ENCODE results near the gene GNAI1.
A peak's percentile ranks its signal among the peaks of the same experiment; 100 is the strongest.

GNAI1 gene

GRCh38 chr7:80133361-80134114, 1.1 kb upstream of the GNAI1 start:
- no peak overlapping the region for H3K9ac ChIP-seq (ENCODE audit: low read length)
- no peaks in the 10 kb centered on the region for H3K27me3 ChIP-seq (replicated peaks; ENCODE audit: control insufficient read depth, insufficient read depth, low read length)
- DNase-seq (ENCODE audit: low read depth) = peak; percentile 46
- H3K4me3 ChIP-seq (ENCODE audit: low read length) = peak overlapping the region; percentile 84
- H3K4me1 ChIP-seq (ENCODE audit: control insufficient read depth, insufficient read depth, low read length) = peaks cover 18% of the 10 kb centered on the region
- H3K9me3 ChIP-seq (ENCODE audit: control insufficient read depth, low read length) = no peaks in the 10 kb centered on the region
- no peaks in the 10 kb centered on the region for H3K36me3 ChIP-seq (ENCODE audit: control insufficient read depth, insufficient read depth, low read length, severe bottlenecking)

DNA sequence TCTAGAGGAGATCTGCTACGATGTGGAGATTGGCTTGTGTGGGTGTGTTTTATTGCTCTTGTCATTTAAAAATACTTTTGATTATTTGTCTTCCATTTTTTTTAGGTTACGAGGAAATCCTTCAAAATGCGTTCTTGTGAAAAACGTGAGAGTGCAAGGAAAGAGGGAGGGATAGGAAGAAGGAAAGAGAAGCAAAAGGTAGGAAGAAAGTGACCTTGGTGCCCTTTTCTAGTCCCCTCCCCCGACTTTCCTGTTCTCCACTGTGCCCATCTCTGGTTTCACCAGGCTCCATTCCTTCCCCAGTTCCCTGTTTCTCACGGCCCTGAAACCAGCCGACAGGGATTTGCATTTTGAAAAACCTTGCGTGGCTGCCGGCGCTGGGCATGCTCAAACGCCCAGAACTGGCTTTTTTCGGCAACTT, 506 bp upstream of the GNAI1 start:
- Histone ChIP-seq H3K9ac (ENCODE audit: low read length) (peak overlapping the region; percentile 82), H3K4me3 (ENCODE audit: low read length) (peak overlapping the region; percentile 84)
- DNase-seq (ENCODE audit: low read depth) = no peak

DNA sequence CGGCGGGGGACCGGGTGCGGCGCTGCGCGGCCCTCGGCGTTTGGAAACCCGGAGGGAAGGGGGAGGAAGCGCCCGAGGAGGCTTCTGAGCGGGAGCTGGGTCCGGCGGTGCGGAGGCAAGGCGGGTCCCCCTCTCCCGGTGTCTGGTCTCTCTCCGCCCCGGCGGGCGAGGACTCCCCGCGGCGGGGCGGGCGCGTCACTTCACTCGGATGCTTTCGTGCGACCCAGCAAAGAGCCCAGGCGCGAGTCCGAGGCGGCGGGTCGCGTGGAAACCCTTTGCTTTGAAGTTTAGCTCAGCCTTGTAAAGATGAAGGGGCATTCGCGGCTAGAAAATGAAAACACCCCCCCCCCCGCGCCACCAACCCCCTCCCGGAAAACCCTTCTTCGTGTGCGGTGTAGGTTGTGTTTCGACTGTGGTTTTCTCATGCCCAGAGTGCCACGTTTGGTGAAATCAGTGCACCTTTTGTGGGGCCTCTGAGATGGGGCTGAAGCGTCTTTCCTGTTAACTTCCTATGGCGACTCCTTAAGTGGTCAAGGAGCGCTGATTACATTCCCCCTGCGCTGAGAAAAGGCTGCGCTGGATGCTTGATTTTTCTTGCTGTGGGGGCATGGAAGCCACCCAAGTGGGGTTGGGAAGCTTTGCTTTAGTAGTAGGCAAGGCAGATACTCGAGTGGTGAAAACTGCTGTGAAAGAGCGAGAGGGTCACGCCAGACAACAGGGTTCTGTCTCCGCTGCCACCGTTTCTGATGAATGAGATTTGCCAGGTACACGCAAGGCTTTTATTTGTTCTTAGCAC, 876 bp downstream of the GNAI1 start:
- peak overlapping the region; percentile 96 for H3K9ac ChIP-seq (ENCODE audit: low read length)
- H3K27me3 ChIP-seq (replicated peaks; ENCODE audit: control insufficient read depth, insufficient read depth, low read length) = no peaks in the 10 kb centered on the region
- peak; percentile 71 for DNase-seq (ENCODE audit: low read depth)
- peaks cover 30% of the 10 kb centered on the region for H3K4me1 ChIP-seq (ENCODE audit: control insufficient read depth, insufficient read depth, low read length)
- H3K4me3 ChIP-seq (ENCODE audit: low read length) = peak overlapping the region; percentile 84
- H3K9me3 ChIP-seq (ENCODE audit: control insufficient read depth, low read length) = no peaks in the 10 kb centered on the region
- H3K36me3 ChIP-seq (ENCODE audit: control insufficient read depth, insufficient read depth, low read length, severe bottlenecking) = no peaks in the 10 kb centered on the region

More for the DNA sequence above, 506 bp upstream of the GNAI1 start:
- H3K4me1 ChIP-seq (ENCODE audit: control insufficient read depth, insufficient read depth, low read length) = peaks cover 24% of the 10 kb centered on the region
- no peaks in the 10 kb centered on the region for H3K9me3 ChIP-seq (ENCODE audit: control insufficient read depth, low read length)
- H3K36me3 ChIP-seq (ENCODE audit: control insufficient read depth, insufficient read depth, low read length, severe bottlenecking) = no peaks in the 10 kb centered on the region
- no peaks in the 10 kb centered on the region for H3K27me3 ChIP-seq (replicated peaks; ENCODE audit: control insufficient read depth, insufficient read depth, low read length)

DNA sequence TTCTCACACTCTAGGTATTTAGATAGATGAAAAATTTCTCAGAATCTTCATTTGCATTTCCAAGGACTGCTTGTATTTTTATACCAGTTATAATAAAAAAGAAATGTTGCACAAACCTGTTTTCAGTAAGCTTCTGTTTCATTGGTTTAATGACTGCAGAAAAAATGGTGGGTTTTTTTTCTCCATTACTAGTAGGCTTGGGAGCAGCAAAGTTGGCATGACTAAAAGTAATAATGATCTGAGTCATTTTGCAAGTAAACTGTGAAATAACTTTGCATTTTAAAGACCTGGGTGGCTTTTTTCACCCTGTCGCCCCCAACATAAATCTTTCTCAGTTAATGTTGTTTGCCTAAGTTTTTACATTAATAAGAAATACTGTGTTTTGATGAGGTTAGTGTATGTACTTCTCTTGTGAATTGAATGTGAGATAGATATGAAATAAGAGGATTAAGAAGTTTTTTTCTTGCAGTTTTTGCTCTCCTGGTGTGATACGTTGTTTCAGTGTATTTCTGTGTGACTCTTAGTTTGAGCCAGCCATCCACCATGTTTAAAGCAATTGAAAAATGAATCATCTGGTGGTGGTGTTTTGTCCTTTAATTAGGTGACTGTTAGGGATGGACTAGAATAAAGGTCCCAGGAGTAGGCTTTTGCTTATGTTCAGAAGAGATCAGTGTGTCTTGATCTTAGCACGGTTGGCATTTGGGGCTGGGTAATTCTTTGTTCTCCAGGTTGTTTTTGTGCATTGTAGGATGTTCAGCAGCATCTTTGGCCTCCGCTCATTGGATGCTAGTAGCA, 1.8 kb downstream of the GNAI1 start:
- Histone ChIP-seq H3K9ac (ENCODE audit: low read length) (peak overlapping the region; percentile 96), H3K36me3 (ENCODE audit: control insufficient read depth, insufficient read depth, low read length, severe bottlenecking) (no peaks in the 10 kb centered on the region), H3K27me3 (replicated peaks; ENCODE audit: control insufficient read depth, insufficient read depth, low read length) (no peaks in the 10 kb centered on the region), H3K9me3 (ENCODE audit: control insufficient read depth, low read length) (no peaks in the 10 kb centered on the region), H3K4me1 (ENCODE audit: control insufficient read depth, insufficient read depth, low read length) (peaks cover 34% of the 10 kb centered on the region), H3K4me3 (ENCODE audit: low read length) (peak overlapping the region; percentile 84)
- peak; percentile 62 for DNase-seq (ENCODE audit: low read depth)

DNA sequence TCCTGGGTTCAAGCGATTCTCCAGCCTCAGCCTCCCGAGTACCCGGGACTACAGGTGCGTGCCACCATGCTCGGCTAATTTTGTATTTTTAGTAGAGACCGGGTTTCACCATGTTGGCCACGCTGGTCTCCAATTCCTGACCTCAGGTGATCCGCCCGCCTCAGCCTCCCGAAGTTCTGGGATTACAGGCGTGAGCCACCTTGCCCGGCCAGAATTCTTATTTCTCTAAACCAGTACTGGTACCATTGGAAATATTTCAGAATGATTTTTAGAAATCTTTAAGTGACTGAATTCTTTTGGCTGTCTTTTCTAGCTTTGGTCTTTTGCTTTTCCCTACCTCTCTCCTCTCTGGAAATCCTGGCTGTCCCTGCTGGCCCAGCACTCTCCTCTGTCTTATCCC, 2.8 kb downstream of the GNAI1 start:
- Histone ChIP-seq H3K36me3 (ENCODE audit: control insufficient read depth, insufficient read depth, low read length, severe bottlenecking) (no peaks in the 10 kb centered on the region), H3K9me3 (ENCODE audit: control insufficient read depth, low read length) (no peaks in the 10 kb centered on the region), H3K4me1 (ENCODE audit: control insufficient read depth, insufficient read depth, low read length) (peaks cover 34% of the 10 kb centered on the region), H3K9ac (ENCODE audit: low read length) (no peak overlapping the region), H3K4me3 (ENCODE audit: low read length) (peak overlapping the region; percentile 38), H3K27me3 (replicated peaks; ENCODE audit: control insufficient read depth, insufficient read depth, low read length) (no peaks in the 10 kb centered on the region)
- no peak for DNase-seq (ENCODE audit: low read depth)

DNA sequence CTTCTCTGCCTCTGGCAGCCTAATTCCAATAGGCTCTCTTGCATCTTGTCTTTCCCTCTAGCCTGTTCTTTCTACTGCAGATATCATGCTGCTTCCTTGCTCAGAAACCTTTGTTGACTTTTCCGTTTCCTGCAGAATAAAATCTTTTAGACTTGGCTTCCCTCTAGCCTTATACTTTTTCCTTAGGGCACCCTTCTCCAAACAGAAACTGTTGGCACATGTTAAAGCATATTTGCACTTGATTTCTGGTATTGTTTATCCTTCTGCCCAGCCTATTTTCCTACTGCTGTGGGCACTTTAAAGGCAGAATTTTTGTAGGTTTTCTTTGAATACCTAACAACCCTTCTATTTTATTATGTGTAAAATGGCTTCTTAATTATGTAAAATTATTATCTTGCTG, 4.6 kb downstream of the GNAI1 start:
- H3K9ac ChIP-seq (ENCODE audit: low read length) = peak overlapping the region; percentile 27
- H3K27me3 ChIP-seq (replicated peaks; ENCODE audit: control insufficient read depth, insufficient read depth, low read length) = no peaks in the 10 kb centered on the region
- DNase-seq (ENCODE audit: low read depth) = peak; percentile 32
- H3K36me3 ChIP-seq (ENCODE audit: control insufficient read depth, insufficient read depth, low read length, severe bottlenecking) = no peaks in the 10 kb centered on the region
- H3K9me3 ChIP-seq (ENCODE audit: control insufficient read depth, low read length) = no peaks in the 10 kb centered on the region
- peak overlapping the region; percentile 25 for H3K4me3 ChIP-seq (ENCODE audit: low read length)
- peaks cover 41% of the 10 kb centered on the region for H3K4me1 ChIP-seq (ENCODE audit: control insufficient read depth, insufficient read depth, low read length)

- no peak for DNase-seq (ENCODE audit: low read depth)
- Histone ChIP-seq H3K4me1 (ENCODE audit: control insufficient read depth, insufficient read depth, low read length) (peaks cover 53% of the 10 kb centered on the region), H3K27me3 (replicated peaks; ENCODE audit: control insufficient read depth, insufficient read depth, low read length) (no peaks in the 10 kb centered on the region), H3K4me3 (ENCODE audit: low read length) (no peak overlapping the region), H3K9me3 (ENCODE audit: control insufficient read depth, low read length) (no peaks in the 10 kb centered on the region), H3K9ac (ENCODE audit: low read length) (no peak overlapping the region), H3K36me3 (ENCODE audit: control insufficient read depth, insufficient read depth, low read length, severe bottlenecking) (no peaks in the 10 kb centered on the region)
Observed at GRCh38 chr7:80140388-80140787, 5.8 kb downstream of the GNAI1 start.

- Histone ChIP-seq H3K4me1 (ENCODE audit: control insufficient read depth, insufficient read depth, low read length) (peaks cover 63% of the 10 kb centered on the region), H3K9ac (ENCODE audit: low read length) (no peak overlapping the region), H3K27me3 (replicated peaks; ENCODE audit: control insufficient read depth, insufficient read depth, low read length) (no peaks in the 10 kb centered on the region), H3K9me3 (ENCODE audit: control insufficient read depth, low read length) (no peaks in the 10 kb centered on the region), H3K4me3 (ENCODE audit: low read length) (no peak overlapping the region), H3K36me3 (ENCODE audit: control insufficient read depth, insufficient read depth, low read length, severe bottlenecking) (no peaks in the 10 kb centered on the region)
- no peak for DNase-seq (ENCODE audit: low read depth)
Observed at GRCh38 chr7:80141376-80141775, 6.7 kb downstream of the GNAI1 start.

- H3K36me3 ChIP-seq (ENCODE audit: control insufficient read depth, insufficient read depth, low read length, severe bottlenecking) = no peaks in the 10 kb centered on the region
- H3K9ac ChIP-seq (ENCODE audit: low read length) = no peak overlapping the region
- no peak for DNase-seq (ENCODE audit: low read depth)
- peaks cover 66% of the 10 kb centered on the region for H3K4me1 ChIP-seq (ENCODE audit: control insufficient read depth, insufficient read depth, low read length)
- H3K27me3 ChIP-seq (replicated peaks; ENCODE audit: control insufficient read depth, insufficient read depth, low read length) = no peaks in the 10 kb centered on the region
- H3K4me3 ChIP-seq (ENCODE audit: low read length) = no peak overlapping the region
- no peaks in the 10 kb centered on the region for H3K9me3 ChIP-seq (ENCODE audit: control insufficient read depth, low read length)
Observed at GRCh38 chr7:80142853-80143580, 8.4 kb downstream of the GNAI1 start.

DNA sequence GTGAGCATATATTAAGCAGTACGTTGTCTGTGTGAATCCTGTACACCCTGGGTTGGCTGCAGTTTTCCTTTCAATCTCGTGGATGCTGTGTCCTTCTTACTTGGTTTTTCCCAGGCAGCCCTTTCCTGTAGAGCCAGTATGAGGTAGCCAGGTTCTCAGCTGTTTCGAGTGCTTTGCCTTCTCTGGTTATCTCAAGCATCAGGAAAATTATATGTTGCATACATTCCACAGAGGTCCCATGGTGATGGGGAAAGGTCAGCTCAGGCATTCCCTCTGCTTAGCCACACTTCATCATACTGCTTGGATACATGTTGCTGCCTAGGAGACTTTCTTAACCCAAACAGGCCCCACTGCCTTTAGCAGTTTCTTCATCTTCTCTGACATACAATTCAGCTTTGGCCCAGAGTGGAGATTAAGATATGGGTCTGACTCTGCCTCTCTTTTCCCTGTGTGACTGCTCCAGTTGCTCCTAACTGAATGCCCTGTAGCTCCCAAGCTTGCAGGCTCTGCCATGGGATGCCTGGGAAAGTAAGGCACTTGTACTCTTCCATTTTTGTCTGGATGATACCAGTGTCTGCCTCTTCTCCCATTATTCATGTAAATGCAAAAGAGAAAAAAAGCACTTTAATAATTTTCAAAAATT, 11.3 kb downstream of the GNAI1 start:
- no peaks in the 10 kb centered on the region for H3K27me3 ChIP-seq (replicated peaks; ENCODE audit: control insufficient read depth, insufficient read depth, low read length)
- peak; percentile 88 for DNase-seq (ENCODE audit: low read depth)
- no peaks in the 10 kb centered on the region for H3K9me3 ChIP-seq (ENCODE audit: control insufficient read depth, low read length)
- H3K4me1 ChIP-seq (ENCODE audit: control insufficient read depth, insufficient read depth, low read length) = peaks cover 69% of the 10 kb centered on the region
- no peaks in the 10 kb centered on the region for H3K36me3 ChIP-seq (ENCODE audit: control insufficient read depth, insufficient read depth, low read length, severe bottlenecking)
- H3K4me3 ChIP-seq (ENCODE audit: low read length) = peak overlapping the region; percentile 39
- peak overlapping the region; percentile 20 for H3K9ac ChIP-seq (ENCODE audit: low read length)
